Epithelial cell of prostate (primary cell): ENCODE data around the gene TCL1A.

Source experiments
- DNase-seq: peaks from one replicate; pipeline ENCODE4 v3.0.0-alpha.2; 2011; ENCODE audit warnings: low read depth, low spot score
- H3K27ac ChIP-seq: fragments of 450-650 bp; 2 replicates; pipeline ENCODE4 v1.5.1; 2017; ENCODE audit warnings: mild to moderate bottlenecking

Gene TCL1A

DNA sequence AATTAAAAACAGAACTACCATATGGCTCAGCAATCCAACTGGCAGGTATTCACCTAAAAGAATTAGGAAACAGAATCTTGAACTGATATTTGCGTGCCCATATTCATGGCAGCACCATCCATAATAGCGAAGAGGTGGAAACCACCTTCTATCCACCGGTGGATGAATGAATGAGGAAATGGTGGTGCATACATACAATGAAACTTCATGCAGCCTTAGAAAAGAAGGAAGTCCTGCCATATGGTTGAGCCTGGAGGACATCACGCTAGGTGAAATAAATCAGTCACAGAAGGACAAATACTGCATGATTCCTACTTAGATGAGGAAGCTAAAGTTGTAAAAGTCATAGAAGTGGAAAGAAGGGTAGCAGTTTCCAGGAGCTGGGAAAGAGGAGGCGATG is 6.6 kb downstream of the TCL1A start:
- no peak overlapping the region for H3K27ac ChIP-seq
- DNase-seq, result no peak

DNA sequence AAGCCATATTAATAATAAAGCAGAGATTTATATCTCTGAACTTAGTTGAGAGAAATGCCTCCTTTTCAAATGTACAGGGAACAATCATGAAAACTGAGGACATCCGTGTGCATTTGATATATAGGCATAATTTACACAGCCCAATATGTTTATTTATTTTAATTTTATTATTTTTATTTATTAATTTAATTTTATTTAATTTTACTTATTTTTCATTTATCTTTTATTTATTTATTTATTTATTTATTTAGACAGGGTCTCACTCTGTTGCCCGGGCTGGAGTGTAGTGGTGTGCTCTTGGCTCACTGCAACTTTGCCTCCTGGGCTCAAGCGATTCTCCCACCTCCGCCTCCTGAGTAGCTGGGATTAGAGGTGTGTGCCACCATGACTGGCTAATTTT is 8.4 kb downstream of the TCL1A start:
- DNase-seq, result no peak
- no peak overlapping the region for H3K27ac ChIP-seq

DNA sequence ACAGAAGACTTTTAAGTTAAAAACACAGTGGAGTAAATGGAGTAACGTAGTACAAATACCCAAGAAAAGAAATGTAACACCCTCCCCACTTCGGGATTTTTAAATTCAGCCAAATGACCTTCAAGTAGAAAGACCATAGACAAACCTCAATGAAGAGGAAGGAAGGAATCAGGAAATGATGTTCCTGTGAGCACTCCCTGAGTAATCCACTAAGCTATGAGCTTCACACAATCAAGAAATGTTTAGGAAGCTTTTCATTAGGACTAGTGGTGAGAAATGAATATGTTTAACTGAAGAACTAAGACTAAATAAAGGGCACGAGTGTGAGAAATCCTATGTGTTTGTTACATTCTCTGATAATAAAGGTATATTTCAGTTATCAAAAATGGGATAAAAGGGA is 10.1 kb downstream of the TCL1A start:
- no peak for DNase-seq
- no peak overlapping the region for H3K27ac ChIP-seq

DNA sequence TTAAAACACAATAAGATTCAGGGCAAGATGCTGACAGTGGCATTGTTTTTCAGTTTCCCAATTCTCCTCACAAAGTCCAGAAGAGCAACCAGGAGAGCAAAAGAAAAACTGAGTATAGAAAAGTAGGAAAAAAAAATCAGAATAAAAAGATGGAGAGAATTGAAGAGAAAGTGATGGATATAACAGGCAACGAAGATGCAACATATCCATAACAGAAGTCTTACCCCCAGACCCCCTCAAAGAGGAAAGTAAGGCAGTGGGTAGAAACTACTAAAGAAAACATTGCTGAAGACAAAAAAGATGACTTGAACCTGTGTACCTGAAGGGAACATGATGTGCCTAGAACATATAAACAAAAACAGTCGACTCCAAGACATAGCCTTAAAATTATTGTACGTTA is 10.6 kb downstream of the TCL1A start:
- H3K27ac ChIP-seq, result no peak overlapping the region
- DNase-seq, result no peak

DNA sequence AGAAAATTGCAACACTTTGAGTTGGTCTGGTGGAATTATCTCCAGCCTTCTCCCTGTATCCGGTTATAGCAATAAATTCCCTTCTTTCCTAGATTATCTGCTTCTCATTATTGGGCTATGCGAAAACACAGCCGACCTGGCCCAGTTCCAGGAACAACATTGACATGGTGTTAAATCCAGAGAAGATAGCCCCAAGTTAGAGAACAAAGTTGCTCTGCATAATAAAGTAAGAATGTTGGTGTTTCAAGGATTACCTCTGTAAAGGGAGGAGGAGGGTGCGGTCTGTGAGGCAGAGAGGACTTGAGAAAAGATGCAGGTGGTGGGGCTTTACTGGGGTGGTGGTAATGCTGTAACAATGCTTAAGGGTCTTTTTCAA is 12.1 kb downstream of the TCL1A start:
- H3K27ac ChIP-seq, result no peak overlapping the region
- no peak for DNase-seq

DNA sequence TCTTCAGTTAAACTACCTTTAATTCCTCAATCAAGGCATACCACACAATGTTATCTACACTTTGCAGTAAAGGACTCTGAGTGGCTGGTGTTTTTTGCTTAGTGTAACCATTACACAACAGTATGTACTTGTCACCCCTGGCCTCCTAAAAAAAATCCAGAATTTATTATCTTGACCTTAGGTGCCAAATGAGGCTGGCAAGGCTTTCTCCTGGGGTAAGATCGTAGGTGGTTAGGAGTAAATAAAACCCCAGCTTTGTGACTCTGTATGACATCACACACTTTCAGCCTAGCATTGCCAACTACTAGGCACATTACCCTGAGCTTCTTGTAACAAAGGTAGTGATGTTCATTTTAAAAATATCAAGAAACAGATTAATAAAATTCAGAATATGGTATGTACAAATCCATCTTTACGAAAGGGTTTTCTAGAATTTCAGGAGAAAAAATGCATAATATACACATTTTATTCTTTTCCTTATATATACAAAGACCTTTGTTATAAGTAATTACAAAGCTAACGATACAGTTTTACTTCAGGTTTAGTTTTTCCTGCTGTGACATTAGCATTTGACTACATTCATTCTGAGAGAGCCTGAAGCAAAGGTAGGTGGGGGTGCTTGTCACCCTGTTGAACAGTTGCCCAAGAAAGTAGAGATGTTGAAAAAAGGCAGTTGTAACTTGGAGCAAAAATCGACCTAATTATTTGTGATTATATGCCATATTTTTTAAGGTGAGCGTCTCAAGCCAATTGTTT is 13.5 kb downstream of the TCL1A start:
- no peak overlapping the region for H3K27ac ChIP-seq
- no peak for DNase-seq

DNA sequence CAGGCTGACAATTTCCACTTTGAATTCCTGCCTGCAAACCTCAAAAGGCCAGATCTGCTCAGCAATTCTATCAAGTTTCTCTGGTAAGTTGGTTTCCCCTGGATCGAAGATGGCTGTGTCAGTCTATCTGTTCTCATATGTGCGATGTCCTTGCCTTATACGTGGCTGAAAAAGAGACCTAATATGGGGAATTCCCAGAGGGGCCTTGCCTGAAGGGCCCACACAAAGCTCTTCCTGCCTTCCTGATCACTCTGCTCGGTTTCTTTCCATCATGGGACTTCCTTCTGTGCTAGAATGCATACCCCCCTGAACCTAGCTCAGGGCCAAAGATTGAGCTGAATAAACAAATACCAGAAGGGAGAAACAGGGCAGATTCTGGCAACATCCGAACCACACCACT is 14.5 kb downstream of the TCL1A start:
- H3K27ac ChIP-seq, result no peak overlapping the region
- no peak for DNase-seq

DNA sequence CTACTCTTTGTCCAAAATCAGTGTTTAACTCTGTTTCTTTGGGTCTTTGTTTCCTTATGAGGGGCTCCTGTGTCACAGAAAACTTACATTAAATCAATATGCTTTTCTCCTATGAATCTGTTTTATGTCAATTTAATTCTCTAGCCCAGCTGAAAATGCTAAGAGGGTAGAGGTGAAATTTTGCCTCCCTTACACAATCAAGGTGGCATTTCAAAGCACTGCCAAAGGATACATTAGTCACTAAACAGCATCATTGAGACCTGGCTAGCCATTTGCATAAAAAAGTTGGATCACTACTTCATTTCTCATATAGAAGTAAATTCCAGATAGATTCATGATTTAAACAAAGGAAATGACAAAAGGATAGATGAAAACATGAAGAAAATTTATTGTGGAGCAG is 15.6 kb downstream of the TCL1A start:
- H3K27ac ChIP-seq, result no peak overlapping the region
- no peak for DNase-seq

DNA sequence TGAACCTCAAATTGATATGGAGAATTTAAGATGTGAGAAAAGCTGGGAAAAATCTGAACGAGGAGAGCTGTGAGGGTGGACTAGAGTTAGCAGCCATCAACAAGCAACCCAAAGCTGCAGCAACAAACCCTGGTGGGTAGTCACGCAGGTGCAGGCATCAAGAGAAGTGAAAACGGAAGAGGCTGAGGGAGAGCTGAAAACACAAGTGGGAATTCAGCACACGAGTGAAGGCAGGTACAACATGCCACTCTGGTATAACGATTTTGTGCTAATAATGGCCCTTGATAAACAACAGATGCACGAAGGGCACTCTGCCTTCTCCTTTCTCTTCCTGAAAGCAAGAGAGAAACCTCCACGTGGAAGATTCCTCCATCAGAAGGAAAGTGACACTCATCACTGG is 16.2 kb downstream of the TCL1A start:
- DNase-seq, result no peak
- no peak overlapping the region for H3K27ac ChIP-seq

DNA sequence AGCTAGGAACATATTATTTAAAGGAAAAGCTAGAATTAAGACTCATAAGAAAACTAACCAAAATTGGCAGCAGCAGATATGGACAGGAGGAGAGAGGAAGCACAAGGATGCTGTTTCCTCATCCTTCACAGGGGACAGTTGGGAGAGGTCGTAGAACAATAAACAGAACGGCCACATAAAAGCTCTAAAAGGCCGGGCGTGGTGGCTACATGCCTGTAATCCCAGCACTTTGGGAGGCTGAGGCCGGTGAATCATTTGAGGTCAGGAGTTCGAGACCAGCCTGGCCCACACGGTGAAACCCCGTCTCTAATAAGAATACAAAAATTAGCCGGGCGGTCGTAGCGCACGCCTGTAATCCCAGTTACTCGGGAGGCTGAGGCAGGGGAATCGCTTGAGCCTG is 17.2 kb downstream of the TCL1A start:
- H3K27ac ChIP-seq, result no peak overlapping the region
- no peak for DNase-seq

DNA sequence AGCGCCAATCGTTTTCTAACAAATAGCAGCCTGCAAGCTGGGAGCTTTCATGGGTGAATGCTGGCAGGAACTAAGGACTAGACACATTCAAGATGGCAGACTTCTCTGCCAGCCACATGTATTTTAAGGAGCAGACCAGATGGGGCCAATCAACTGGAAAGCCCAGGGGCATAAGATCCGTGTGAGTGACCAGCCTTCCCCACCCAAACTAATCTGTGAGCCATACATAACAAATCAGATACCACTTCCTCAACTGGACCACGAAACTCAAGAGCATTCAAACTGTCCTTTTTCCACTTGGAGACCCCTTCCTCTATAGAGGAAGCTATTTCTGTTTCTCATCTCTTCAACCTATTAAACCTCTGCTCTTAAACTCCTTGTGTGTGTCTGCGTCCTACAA is 18.0 kb downstream of the TCL1A start:
- DNase-seq, result no peak
- H3K27ac ChIP-seq, result no peak overlapping the region

DNA sequence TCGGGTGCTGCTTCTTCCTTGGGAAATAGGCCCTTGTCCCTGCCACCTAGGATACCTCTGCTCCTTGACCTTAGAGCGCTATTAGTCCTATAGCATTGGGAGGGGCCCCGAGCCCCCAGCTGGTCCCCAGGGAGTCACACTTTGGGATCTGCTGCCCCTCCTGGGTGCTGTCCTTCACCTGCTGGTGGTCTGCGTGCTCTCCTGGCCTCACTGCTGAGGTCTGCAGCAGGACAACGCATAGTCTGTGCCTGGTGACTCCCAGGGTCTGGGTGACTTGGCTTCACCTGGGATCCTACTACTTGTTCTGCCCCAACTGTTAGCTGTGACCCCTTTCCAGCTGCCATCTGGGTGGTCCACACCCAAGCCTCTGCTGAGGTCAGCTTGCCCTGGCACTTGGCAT is 18.9 kb downstream of the TCL1A start:
- H3K27ac ChIP-seq, result no peak overlapping the region

DNA sequence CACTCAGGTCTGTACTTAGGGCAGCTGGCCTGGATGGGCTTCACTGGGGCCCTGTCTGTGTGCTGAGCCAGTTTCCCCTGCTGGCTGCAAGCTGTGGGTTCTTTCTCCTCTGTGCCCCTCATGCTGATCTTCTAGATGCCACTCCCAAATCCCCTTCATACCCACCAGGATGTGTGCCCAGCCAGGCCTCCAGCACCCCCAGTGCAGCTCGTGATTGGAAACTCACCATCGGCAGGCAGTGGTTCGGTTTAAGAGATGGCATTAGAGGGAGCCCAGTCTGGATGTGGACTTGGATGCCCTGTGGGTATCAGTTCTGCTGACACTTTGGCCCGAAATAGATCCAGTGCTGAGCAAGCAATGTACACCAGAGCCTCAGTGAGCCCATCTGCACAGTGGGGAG is 21.8 kb downstream of the TCL1A start:
- H3K27ac ChIP-seq, result no peak overlapping the region
- DNase-seq, result no peak

More for the DNA sequence above, 18.9 kb downstream of the TCL1A start:
- no peak for DNase-seq

DNA sequence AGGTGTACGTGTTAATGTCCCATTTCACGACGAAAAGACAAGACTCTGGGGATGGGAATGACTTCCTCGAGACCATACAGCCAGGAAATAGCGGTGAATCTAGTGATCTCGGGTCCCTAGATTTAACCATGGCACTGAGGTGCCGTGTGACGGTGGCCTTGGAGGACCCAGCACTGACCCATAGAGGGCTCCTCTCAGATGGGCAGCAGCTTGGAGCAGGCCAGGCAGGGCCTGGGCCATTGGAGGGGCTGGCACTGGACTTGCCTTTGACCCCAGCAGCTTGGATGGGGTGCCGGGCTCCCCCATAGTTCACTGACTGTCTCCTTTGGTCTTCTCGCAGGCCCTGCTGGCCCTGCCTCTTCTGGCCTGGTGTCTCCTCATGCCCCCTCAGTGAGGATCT is 22.3 kb downstream of the TCL1A start:
- no peak overlapping the region for H3K27ac ChIP-seq
- DNase-seq, result no peak

DNA sequence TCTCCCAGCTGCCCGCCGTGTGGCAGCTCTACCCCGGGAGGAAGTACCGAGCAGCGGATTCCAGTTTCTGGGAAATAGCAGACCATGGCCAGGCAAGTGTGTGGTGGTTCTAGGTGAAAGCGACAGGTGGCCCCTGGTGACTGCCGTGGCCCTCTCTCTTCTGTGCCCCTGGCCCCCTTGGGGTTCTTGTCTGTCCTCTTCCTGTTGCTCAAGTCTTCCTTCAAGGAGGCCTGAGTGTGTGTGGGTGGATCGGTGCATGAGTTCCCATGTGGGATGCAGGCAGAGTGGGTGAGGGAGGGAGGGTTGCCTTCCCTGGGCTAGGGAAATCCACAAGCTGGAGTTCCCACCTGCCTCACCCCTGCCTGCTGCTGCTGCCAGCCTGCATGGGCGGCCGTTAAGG is 23.1 kb downstream of the TCL1A start:
- no peak for DNase-seq
- H3K27ac ChIP-seq, result no peak overlapping the region

DNA sequence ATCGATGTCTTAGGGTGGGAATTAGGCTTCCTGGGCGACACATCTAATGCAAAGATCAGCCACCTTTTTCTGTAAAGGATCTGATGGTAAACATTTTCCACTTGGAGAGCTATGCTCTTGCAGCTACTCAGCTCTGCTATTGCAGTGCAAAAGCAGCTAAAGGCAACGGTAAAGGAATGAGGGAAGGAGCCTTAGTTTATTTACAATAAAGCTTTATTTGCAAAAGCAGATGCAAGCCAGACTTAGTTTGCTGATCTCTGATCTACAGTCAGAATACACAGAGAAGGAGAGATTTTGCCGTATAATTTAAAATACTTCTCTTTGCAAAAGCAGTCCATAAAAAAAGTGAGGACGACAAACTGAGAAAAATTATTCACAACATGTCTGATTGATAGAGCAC is 24.5 kb downstream of the TCL1A start:
- DNase-seq, result no peak
- no peak overlapping the region for H3K27ac ChIP-seq

DNA sequence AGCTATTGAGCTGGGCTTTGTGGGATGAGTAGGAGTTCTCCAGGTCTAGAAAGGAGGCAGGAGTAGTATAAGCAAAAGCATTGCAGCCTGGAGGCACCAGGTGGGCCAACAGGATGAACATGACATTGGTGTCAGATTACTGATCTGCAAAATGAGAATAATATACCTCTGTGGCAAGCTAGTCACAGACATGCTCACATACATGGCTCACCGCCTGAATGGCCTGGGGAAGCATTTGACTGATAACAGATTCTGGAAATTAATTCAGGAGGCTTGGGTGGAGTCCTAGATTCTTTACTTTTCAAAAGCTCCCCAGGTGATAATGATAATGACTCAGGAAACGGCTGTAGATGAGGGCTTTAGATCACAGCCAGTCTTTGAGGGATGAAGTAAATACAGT is 27.0 kb downstream of the TCL1A start:
- H3K27ac ChIP-seq, result no peak overlapping the region
- DNase-seq, result no peak

DNA sequence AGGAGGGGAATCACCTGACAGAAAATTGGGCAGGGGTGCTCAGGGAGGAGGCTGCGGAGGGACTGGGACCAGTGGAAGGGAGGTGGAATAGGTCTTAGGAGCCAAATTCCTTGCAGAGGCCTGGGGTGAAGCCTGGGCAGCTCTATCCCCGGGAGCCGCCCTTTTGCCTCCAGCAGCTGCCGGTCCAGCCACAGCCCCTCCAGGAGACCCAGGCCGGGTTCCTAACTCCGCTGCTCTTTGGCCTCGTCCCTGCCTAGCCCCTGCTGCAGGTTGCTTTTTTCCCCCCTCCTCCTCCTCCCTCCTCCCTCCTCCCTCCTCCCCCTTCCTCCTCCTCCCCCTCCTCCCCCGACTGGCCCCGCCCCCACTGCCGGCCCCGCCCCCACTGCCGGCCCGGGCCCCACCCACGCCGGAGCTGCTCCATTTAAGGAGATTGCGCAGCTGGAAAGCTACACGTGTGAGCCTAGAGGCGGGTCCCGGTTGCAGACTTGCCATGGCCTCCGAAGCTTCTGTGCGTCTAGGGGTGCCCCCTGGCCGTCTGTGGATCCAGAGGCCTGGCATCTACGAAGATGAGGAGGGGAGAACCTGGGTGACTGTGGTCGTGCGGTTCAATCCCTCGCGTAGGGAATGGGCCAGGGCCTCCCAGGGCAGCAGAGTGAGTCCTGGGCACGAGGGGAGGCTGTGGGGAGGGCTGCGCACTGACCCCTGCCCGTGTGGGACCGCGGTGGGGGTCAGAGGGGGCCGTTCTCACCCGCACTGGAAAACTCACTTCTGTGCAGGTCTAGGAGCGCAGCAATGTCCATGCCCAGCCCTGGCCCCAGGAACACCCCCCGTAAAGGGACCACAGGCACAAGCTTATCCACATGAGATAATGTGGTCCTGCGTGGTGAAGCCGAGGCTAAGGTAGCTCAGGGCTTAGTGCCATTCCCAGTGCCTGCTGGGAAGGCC is 27.7 kb downstream of the TCL1A start, which contains the start of gene TCL1B:
Gene TCL1B (plus strand): TSS at position 449 of the 945 bp plus-strand sequence. CDS start 42 bp downstream, at position 491.
- DNase-seq, result no peak
- H3K27ac ChIP-seq, result no peak within 1 kb of the TSS

DNA sequence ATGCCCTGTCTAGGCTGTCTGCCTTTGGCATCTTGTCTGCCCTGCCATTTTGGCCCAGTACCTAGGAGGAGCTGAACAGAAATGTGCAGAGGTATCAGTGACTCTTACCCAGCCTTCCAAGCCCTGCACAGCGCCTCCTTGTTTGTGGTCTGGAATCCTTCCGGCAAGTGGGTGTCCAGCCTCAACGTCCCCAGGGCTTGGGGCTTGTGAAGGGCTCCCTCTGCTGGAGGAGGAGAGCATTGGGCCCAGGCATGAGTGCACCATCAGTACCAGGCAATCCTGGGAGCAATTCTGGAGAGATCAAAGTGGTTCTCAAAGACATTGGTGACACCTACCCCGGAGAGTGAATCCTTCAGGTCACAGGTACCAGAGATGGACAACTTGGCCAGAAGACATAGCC is 30.1 kb downstream of the TCL1A start:
- DNase-seq, result no peak
- no peak overlapping the region for H3K27ac ChIP-seq

DNA sequence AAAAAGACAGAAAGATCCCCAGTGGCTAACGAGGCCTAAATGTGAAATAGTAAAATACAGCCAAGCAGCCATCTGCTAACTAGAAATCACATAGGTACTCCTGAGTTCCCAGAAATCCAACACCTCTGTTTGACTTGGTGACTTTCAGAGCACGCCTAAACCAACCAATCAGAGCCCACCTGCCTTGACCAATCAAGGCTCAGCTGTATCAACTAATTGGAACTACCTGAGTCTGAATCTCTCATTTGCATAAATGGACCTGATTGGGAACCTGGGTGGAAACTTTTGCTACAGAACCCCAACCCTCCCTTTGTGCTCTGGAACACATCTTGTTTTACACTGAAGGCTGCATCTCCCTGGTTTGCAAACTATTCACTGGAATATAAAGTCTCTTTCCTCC is 32.8 kb downstream of the TCL1A start:
- H3K27ac ChIP-seq, result no peak overlapping the region
- no peak for DNase-seq

DNA sequence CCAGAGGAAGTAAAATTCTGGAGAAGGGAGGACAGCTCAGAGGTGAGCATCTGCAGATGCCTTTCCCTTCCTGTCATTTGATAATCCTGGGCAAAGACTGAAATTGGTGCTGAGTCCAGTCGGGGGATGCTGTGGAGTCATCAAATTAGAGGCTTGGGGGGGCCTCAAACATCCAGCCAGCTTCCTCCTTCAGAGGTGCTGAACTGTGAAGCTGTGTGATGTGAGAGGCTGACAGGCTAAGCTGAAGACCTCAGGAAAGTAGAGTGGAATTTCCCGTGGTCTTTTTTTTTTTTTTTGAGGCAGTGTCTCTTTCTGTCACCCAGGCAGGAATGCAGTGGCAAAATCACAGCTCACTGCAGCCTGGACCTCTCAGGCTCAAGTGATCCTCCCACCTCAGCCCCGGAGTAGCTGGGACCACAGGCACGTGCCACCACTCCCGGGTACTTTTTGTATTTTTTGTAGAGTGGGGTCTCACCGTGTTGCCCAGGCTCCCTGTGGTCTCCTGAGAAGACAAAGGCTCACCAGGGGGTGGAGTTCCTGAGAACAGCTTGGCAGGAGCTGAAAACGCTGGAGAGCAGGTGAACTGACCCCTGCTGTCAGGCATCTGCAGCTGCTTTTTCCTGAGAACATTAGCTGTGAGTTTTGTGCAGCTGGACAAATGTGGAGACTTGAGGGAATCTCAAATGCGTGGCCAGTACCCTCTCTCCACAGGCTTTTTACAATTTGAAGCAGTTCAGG is 33.8 kb downstream of the TCL1A start:
- DNase-seq, result no peak
- no peak overlapping the region for H3K27ac ChIP-seq
